OCI-LY3 (cell line): ENCODE measurements around the gene ESRRA.

Source experiments
- CTCF ChIP-seq: fragments of 200-600, 300-600 bp; sonication (generic); IDR thresholded peaks from 2 replicates; pipeline ENCODE4 v1.5.1; 2014; ENCODE audit warnings: antibody characterized with exemption, low read length, low read depth
- EZH2phosphoT487 ChIP-seq: fragments of 200-600 bp; shearing (Covaris generic); IDR thresholded peaks from 2 replicates; pipeline ENCODE4 v1.6.1; 2018; ENCODE audit warnings: antibody characterized with exemption, mixed run types, low read depth

- no peak for TF ChIP-seq CTCF
- TF ChIP-seq EZH2phosphoT487: no peak
These were observed 1.4 kb upstream of the ESRRA start for GRCh38 chr11:64304032-64304315.
